Measurements from ENCODE around the gene KIFC3.
"Not testable (repeated sequence)": the region's sequence is repeated elsewhere in the genome, so short reads cannot be mapped to it uniquely, and the experiment has no call there.

Gene KIFC3

GRCh38 chr16:57725151-57725550, 77.1 kb downstream of the KIFC3 start:
- no peak for DNase-seq (ENCODE audit: low read depth in 1 of 2, low spot score in 1 of 2)

GRCh38 chr16:57724531-57724930, 77.8 kb downstream of the KIFC3 start:
- no peak for DNase-seq (ENCODE audit: low read depth in 1 of 2, low spot score in 1 of 2)

GRCh38 chr16:57723170-57723569, 79.1 kb downstream of the KIFC3 start:
- DNase-seq (ENCODE audit: low read depth in 1 of 2, low spot score in 1 of 2), result no peak

- DNase-seq (ENCODE audit: low read depth in 1 of 2, low spot score in 1 of 2), result no peak
Measured at GRCh38 chr16:57722651-57723050, 79.6 kb downstream of the KIFC3 start.

- DNase-seq (ENCODE audit: low read depth in 1 of 2, low spot score in 1 of 2), result no peak
Measured at GRCh38 chr16:57722210-57722499, 80.1 kb downstream of the KIFC3 start.

- no peak for DNase-seq (ENCODE audit: low read depth in 1 of 2, low spot score in 1 of 2)
Measured at GRCh38 chr16:57721356-57722209, 80.7 kb downstream of the KIFC3 start.

GRCh38 chr16:57720142-57720575, 82.1 kb downstream of the KIFC3 start:
- no peak for DNase-seq (ENCODE audit: low read depth in 1 of 2, low spot score in 1 of 2)

- no peak for DNase-seq (ENCODE audit: low read depth in 1 of 2, low spot score in 1 of 2)
Measured at GRCh38 chr16:57714047-57714446, 88.2 kb downstream of the KIFC3 start.

GRCh38 chr16:57713596-57713995, 88.7 kb downstream of the KIFC3 start:
- no peak for DNase-seq (ENCODE audit: low read depth in 1 of 2, low spot score in 1 of 2)

GRCh38 chr16:57712569-57712968, 89.7 kb downstream of the KIFC3 start:
- DNase-seq (ENCODE audit: low read depth in 1 of 2, low spot score in 1 of 2), result not testable (repeated sequence)

- no peak for DNase-seq (ENCODE audit: low read depth in 1 of 2, low spot score in 1 of 2)
Measured at GRCh38 chr16:57711993-57712392, 90.3 kb downstream of the KIFC3 start.

GRCh38 chr16:57711346-57711745, 90.9 kb downstream of the KIFC3 start:
- no peak for DNase-seq (ENCODE audit: low read depth in 1 of 2, low spot score in 1 of 2)

GRCh38 chr16:57709663-57710062, 92.6 kb downstream of the KIFC3 start:
- no peak for DNase-seq (ENCODE audit: low read depth in 1 of 2, low spot score in 1 of 2)

All from activated T-helper 1 cell treated with anti-CD3 and anti-CD28 coated beads, Interleukin-2, amount 50 U/mL, for 16 hours (primary cell).